Spinal cord (tissue), 10 donors: ENCODE data around the gene HERC5. TPM values are rescaled to one million over a fixed set of nuclear protein-coding genes. Genes with fewer than 3 reads are reported as not detected.
"Not testable (repeated sequence)": the region's sequence is repeated elsewhere in the genome, so short reads cannot be mapped to it uniquely, and the experiment has no call there.

Experiments
- DNase-seq, 6 donors: peaks; one replicate each; pipeline versions ENCODE4 v3.0.0 to v3.0.0-alpha.2; 2013 to 2015; ENCODE audit warnings: low spot score in 6 of 6, low read depth in 4 of 6
- H3K27ac ChIP-seq: one replicate; pipeline ENCODE4 v1.5.1; 2013; ENCODE audit warnings: low read depth, low read length, control low read depth
- H3K27me3 ChIP-seq: one replicate; pipeline ENCODE4 v1.6.1; 2013; ENCODE audit warnings: low read length; ENCODE audit not compliant: control insufficient read depth, insufficient read depth
- H3K36me3 ChIP-seq: one replicate; pipeline ENCODE4 v1.6.1; 2013; ENCODE audit warnings: low read length; ENCODE audit not compliant: control insufficient read depth, insufficient read depth
- H3K4me1 ChIP-seq: one replicate; pipeline ENCODE4 v1.6.1; 2013; ENCODE audit warnings: low read length; ENCODE audit not compliant: control insufficient read depth, insufficient read depth
- H3K4me3 ChIP-seq: one replicate; pipeline ENCODE4 v1.5.1; 2013; ENCODE audit warnings: low read depth, low read length, control low read depth
- H3K9me3 ChIP-seq: one replicate; pipeline ENCODE4 v1.6.1; 2013; ENCODE audit warnings: low read length; ENCODE audit not compliant: control insufficient read depth, insufficient read depth
- WGBS: methylation state at CpG from one replicate; pipeline ENCODE4 v1.1.5; 2013; ENCODE audit warnings: missing lambda C conversion rate; ENCODE audit not compliant: insufficient coverage; 5-methylcytosine and 5-hydroxymethylcytosine counted together
- polyA plus RNA-seq, 2 donors: library from polyadenylated mRNA; unstranded; fragments of 120-200 nt; gene quantifications; one replicate each; pipeline ENCODE4 v1.2.1, GENCODE V29; 2013; ENCODE audit not compliant: insufficient read length in 2 of 2
- total RNA-seq, 2 donors: library from RNA; depleted of rRNA in 1 of 2; stranded (reverse); fragments of 120-200 nt in 1 of 2; fragments of >200 nt in 1 of 2; gene quantifications; one replicate each; pipeline versions ENCODE4 v1.2.3 to v1.2.4, GENCODE V29; 2013 to 2014
- donor health status: healthy.

The HERC5 gene
- total and polyA plus RNA-seq, 4 donors, result 2.8 to 6.8 (median 4.8) TPM

DNA sequence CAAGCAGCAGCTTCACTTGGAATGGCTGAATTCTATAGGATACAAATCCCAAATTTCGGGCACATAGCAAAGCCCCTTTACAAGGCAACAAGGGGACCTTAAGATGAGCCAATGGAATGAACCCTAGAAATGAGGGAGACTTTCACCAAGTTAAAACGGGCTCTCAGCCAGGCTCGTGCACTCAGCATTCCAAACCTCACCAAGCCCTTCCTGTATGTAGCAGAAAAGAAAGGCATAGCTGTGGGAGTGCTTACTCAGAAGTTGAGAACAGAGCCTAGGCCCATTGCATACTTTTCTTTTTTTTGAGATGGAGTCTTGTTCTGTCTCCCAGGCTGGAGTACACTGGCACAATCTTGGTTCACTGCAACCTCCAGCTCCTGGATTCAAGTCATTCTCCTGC is 10.8 kb upstream of the HERC5 start:
- Histone ChIP-seq H3K27ac (no peak overlapping the region), H3K27me3 (no peaks in the 10 kb centered on the region), H3K4me3 (no peak overlapping the region), H3K4me1 (no peaks in the 10 kb centered on the region), H3K36me3 (no peaks in the 10 kb centered on the region), H3K9me3 (no peaks in the 10 kb centered on the region)
- no peak for DNase-seq
- WGBS, result no CpG with 5 or more reads among the region's 3 CpGs

DNA sequence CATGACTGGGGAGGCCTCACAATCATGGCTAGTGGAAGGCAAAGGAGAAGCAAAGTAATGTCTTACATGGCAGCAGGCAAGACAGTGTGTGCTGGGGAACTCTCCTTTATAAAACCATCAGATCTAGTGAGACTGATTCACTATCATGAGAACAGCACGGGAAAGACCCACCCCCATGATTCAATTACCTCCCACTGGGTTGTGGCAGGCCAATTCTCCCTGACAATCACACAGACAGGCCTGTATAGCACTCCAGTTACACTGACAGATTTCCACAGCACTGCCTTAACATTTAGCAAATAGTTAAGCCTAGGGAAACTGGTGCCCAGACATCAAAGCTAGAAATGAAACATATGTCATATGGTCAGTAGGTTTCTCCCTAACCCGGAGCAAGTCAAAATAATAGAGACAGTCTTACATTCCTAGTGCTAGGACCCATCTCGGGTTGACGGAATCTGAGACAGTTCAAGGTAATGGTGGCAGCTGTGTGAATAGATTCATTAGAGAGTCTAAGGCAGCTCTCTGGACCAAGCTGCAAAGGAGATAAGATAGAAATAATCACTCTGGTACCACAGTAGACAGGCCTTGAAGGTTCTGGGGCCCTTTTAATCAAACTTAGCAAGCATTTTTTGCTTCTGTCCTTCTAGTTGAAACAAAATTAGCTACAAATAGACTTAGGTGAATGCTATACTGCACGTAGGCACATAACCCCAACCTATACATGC is 9.4 kb upstream of the HERC5 start:
- Histone ChIP-seq H3K27me3 (no peaks in the 10 kb centered on the region), H3K9me3 (no peaks in the 10 kb centered on the region), H3K36me3 (no peaks in the 10 kb centered on the region), H3K4me1 (no peaks in the 10 kb centered on the region), H3K4me3 (no peak overlapping the region), H3K27ac (no peak overlapping the region)
- 66% methylated on average over 3 of the region's 5 CpGs for WGBS
- DNase-seq, result no peak

DNA sequence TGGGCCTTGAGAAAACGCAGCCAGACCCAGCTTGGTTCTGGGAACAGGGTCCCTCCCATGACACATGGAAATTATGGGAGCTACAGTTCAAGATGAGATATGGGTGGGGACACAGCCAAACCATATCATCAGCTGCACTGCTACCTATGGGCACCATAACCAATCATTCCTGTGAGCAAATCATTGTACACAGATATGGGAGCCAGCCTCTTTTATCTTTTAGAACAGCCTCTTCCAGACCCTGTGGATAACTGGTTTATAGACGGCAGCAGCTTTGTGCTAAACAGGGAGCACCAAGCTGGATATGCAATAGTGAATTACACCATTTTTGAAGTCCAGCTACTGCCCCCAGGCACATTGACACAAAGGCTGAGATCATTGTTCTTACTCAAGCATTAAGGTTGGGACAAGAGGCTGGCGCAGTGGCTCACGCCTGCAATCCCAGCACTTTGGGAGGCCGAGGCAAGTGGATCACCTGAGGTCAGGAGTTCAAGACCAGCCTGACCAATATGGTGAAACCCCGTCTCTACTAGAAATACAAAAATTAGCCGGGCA is 8.6 kb upstream of the HERC5 start:
- not testable (repeated sequence) for DNase-seq, H3K27ac ChIP-seq, H3K9me3 ChIP-seq, H3K4me3 ChIP-seq, H3K36me3 ChIP-seq, H3K4me1 ChIP-seq, H3K27me3 ChIP-seq
- 100% methylated on average over 3 of the region's 7 CpGs for WGBS

DNA sequence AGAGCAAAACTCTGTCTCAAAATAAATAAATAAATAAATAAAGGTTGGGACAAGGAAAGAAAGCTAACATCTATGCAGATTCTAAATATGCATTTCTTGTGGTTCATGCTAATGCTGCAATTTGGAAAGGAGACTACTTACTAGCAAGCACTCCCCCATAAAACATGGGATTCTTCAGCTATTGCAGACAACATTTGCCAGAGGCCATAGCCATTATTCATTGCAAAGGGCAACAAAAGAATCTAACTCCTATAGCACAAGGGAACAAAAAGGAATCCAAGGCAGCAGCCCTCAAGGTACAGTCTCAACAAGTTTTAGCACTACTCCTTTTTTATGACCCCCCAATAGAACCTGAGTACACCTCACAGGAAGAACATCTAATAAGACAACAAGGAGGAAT is 8.0 kb upstream of the HERC5 start:
- Histone ChIP-seq H3K4me1 (no peaks in the 10 kb centered on the region), H3K9me3 (no peaks in the 10 kb centered on the region), H3K36me3 (no peaks in the 10 kb centered on the region), H3K4me3 (no peak overlapping the region), H3K27me3 (no peaks in the 10 kb centered on the region), H3K27ac (no peak overlapping the region)
- no peak for DNase-seq

DNA sequence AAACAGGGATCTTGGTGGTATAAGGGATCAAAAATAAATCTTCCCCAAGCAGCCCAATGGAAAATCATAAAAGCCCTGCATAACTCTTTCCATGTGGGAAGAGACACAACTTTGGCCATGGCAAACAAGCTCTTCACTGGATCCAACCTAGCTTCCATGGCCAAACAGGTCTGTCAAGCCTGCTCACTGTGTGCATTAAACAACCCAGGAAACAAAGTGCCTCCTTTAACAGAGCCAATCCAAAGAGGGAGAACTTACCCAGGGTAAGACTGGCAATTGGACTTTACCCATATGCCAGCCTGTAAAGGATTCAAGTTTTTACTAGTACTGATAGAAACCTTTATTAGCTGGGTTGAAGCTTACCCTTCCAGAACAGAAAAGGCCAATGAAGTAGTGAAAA is 7.6 kb upstream of the HERC5 start:
- H3K27ac ChIP-seq, result no peak overlapping the region
- no peaks in the 10 kb centered on the region for H3K36me3 ChIP-seq
- H3K9me3 ChIP-seq, result no peaks in the 10 kb centered on the region
- no peaks in the 10 kb centered on the region for H3K4me1 ChIP-seq
- no peak overlapping the region for H3K4me3 ChIP-seq
- no peak for DNase-seq
- H3K27me3 ChIP-seq, result no peaks in the 10 kb centered on the region

DNA sequence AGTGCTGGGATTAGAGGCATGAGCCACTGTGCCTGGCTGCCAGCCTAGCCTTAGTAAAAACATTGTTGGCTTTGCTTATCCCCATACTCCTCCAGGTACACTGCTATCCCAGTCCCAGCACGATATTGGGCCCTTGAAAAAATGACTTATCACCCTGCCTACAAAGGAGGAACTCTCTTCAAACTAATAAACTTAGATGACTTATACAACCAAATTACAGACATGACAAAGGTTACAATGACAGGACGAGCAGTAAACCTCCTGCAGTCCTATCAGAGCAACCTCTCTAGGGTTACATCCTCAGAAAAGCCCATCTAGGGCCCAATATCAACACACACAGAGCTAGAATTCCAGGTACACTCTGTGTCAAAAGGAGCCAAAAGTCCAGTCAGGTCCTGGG is 5.7 kb upstream of the HERC5 start:
- Histone ChIP-seq H3K27me3 (no peaks in the 10 kb centered on the region), H3K36me3 (no peaks in the 10 kb centered on the region), H3K4me3 (no peak overlapping the region), H3K9me3 (no peaks in the 10 kb centered on the region), H3K4me1 (no peaks in the 10 kb centered on the region), H3K27ac (no peak overlapping the region)
- DNase-seq, result no peak
- 63% methylated on average over 2 of the region's 2 CpGs for WGBS

DNA sequence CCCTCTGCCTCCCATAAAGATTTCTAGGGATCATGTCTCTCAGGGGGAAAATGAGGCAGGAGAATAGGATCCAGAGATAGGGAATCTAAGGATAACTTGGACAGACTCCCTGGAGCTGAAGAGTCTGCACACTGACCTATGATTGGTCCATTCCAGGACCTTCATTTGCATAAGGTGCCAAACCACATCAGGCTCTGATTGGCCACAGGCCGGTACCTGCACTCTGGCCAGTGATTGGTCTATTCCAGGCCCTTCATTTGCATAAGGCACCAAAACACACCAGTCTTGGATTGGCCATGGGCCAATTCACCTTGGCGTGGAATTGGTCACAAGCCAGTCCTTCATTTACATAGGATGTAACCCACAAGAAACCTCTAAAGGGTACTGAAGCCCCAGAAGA is 4.0 kb upstream of the HERC5 start:
- H3K36me3 ChIP-seq, result no peaks in the 10 kb centered on the region
- 100% methylated on average over 1 of the region's 2 CpGs for WGBS
- no peak overlapping the region for H3K4me3 ChIP-seq
- H3K4me1 ChIP-seq, result peaks cover 11% of the 10 kb centered on the region
- H3K27me3 ChIP-seq, result peaks cover 12% of the 10 kb centered on the region
- no peak overlapping the region for H3K27ac ChIP-seq
- no peak for DNase-seq
- no peaks in the 10 kb centered on the region for H3K9me3 ChIP-seq

DNA sequence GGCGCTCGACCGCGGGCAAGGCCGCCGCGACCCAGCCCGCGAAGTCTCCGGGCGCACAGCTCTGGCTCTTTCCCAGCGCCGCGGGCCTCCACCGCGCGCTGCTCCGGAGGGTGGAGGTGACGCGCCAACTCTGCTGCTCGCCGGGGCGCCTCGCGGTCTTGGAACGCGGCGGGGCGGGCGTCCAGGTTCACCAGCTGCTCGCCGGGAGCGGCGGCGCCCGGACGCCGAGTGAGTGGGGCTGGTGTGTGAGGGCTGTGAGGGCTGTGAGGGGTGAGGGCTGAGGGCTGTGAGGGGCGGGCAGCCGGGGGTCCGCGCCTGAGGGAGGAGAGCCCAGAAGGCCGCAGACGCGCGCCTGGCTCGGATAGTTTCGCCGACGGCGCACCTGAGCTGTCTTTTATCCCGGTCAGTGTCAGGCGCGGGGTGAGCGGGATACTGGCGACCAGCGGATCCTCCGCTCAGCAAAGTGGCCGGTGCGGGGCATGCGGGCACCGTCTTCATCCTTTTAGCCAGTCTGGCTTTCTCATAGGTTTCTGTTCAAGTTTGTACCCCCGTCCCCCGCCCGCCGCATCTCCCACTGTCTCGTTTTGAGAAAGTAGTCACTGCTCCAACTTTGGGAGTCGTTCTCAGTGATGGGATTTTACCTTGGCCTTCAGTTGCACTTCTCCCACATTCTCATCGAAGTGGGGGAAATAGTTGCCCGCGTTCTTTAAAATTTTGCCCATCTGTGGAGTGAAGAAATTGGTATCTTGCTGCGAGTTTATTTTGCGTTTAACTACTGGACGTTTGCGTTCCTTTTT is 586 bp downstream of the HERC5 start:
- Histone ChIP-seq H3K27me3 (peaks cover 18% of the 10 kb centered on the region), H3K4me3 (peak overlapping the region; percentile 58), H3K27ac (no peak overlapping the region), H3K4me1 (peaks cover 11% of the 10 kb centered on the region), H3K36me3 (no peaks in the 10 kb centered on the region), H3K9me3 (no peaks in the 10 kb centered on the region)
- peak in 4 of 6 donors; percentile 10 to 70 (median 24) for DNase-seq
- WGBS, result 3% methylated on average over 70 of the region's 75 CpGs

DNA sequence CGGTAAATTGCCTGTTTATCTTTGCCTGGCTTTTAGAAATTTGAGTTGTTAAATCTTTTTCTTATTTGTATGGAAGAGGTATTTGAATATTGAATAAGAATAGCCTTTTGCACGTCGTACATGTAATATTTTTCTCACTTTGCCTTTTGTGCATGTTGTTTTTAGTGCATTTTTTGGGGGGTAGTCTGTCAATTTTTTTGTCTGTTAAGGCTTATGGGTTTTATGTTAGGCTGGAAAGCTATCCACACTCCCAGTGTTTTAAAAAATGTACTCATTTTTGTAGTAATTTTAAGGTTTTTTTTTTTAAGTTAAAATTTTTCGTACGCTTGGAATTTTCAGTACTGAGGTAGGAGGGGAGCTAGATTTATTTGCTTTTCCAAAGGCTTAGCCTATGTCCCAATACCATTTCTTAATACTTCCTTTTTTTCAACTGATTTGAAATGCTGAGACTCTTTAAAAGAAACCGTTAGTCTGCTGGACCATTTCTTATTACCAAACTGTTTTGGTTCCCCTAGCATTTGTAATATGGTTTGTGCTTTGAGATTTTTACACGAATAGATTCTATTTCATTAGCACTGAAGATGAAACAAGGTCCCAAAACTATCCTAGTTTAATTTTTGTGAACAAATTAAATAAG is 1.3 kb downstream of the HERC5 start:
- WGBS, result 20% methylated on average over 1 of the region's 7 CpGs
- DNase-seq, result peak in 1 of 6 donors; percentile 6
- Histone ChIP-seq H3K9me3 (no peaks in the 10 kb centered on the region), H3K4me1 (peaks cover 11% of the 10 kb centered on the region), H3K4me3 (peak overlapping the region; percentile 58), H3K27ac (no peak overlapping the region), H3K27me3 (peaks cover 18% of the 10 kb centered on the region), H3K36me3 (no peaks in the 10 kb centered on the region)
